GM19023 (cell line): ENCODE results near the gene CAMK2B.

Experiments
- ATAC-seq: cut with Tn5 transposase; IDR thresholded peaks from one replicate; pipeline ENCODE4 v1.9.1; 2021; ENCODE audit warnings: mild to moderate bottlenecking, moderate library complexity; ENCODE audit not compliant: unreplicated experiment

Gene CAMK2B

DNA sequence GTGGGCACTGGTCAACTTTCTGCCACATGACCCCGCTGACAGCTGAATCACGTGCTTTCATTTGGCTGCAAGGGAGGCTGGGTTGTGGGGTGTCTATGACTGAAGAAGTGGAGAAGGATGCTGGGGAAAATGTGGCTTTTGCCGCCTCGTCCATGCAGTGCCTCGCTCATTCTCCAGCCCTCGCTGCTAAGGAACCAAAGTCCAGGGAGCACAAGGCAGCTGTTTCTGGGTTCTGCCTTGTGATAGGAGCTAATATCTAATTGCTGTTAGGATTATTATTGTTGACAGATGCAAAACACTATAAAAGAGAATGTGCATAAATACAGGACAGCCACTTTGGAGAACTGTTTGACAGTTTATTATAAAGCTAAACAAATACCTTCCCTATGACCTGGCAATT, 4.9 kb upstream of the CAMK2B start:
- ATAC-seq: no peak

DNA sequence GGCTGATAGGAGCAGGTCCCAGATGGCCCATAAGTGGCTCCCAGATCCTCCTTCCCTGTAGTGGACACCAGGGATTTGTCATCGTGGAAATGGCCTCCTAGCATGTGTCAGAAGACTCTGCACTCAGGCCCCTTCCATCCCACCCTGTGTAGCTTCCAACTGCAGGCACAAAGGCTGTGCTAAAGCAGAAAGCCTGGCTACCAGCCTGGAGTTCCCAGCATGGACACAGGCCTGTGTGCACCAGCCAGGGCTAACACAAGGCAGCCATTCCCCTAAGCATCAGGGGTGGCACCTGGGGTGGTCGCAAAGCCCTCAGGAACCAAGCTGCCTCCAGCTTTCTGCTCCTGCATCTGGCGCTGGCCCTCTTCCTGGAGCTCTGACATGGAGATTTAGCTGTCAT, 4.5 kb upstream of the CAMK2B start:
- no peak for ATAC-seq

DNA sequence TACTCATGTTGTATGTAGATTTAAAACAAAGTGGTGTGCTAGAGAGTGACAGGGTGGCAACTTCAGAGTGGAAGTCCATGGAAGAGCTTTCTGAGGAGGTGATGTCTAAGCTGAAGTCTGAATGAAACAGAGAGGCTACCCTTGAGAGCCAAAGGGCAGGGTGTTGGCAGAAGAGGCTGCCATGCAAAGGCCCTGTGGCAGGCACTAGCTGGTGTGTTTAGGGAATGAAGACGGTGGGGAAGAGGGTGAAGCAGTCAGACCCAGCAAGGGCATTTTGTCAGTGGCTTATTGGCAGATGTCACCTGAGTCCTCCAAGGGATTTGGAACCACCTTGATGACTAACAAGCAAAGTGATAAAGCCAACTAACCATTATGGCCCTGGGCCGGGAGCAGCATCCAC, 3.7 kb upstream of the CAMK2B start:
- ATAC-seq: no peak

- no peak for ATAC-seq
These were observed 2.6 kb upstream of the CAMK2B start for GRCh38 chr7:44327981-44328380.

- no peak for ATAC-seq
These were observed 1.1 kb upstream of the CAMK2B start for GRCh38 chr7:44326261-44327125.

DNA sequence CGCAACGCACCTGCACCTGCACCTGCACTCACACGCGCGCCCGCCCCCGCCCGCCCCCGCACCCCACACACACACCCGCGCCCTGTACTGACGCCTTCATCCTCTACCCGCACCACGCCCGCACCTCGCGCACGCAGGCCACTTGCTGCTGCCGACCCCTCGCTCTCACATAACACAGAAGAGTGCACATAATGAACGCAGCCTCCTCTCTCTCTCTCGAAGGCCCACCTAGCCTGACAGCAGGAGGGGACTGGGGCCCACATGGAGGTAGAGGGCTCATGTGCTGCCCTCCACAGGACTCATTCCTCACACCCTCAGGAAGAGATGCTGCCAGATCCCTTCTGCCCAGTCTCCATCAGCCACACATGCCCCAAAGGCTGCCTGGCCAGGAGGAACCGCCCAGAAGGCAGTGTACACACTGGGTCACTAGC, 432 bp upstream of the CAMK2B start:
- ATAC-seq: no peak

DNA sequence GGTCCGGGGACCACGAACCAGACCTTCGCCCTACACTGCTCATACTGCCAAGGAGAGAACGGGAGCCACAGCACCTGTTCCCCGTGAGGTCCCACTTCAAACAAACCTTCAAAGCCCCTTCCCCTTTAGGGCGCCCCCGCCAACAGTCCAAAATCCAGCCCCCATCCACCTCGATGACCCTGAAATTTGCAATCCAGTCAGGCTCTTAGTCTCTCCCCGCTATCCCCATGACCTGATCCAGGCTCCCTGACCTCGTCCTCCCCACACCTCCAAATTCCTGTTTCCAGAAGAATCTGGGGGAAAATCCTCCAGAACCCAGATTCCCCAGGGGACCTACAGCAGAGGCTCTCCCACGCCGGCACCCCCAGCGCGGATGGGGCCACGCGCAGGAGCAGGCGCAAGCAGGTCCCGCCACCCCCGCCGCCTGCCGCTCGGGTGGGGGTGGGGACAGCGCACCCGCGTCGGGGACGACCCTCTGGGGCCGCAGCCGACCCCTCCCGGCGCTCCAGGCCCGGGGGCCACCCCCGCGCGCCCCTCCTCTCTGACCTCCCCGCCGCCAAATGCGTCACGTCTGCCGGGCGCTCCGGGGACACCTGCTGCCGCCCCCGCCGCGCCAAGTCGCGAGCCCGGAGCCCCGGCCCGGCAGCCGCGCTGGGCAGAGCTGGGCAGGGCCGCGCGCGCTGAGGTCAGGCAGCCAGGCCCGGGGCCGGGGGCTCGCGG, 753 bp downstream of the CAMK2B start:
- ATAC-seq: no peak

- no peak for ATAC-seq
These were observed 1.3 kb downstream of the CAMK2B start for GRCh38 chr7:44324204-44324480.

- ATAC-seq: no peak
These were observed 1.8 kb downstream of the CAMK2B start for GRCh38 chr7:44323381-44324203.

DNA sequence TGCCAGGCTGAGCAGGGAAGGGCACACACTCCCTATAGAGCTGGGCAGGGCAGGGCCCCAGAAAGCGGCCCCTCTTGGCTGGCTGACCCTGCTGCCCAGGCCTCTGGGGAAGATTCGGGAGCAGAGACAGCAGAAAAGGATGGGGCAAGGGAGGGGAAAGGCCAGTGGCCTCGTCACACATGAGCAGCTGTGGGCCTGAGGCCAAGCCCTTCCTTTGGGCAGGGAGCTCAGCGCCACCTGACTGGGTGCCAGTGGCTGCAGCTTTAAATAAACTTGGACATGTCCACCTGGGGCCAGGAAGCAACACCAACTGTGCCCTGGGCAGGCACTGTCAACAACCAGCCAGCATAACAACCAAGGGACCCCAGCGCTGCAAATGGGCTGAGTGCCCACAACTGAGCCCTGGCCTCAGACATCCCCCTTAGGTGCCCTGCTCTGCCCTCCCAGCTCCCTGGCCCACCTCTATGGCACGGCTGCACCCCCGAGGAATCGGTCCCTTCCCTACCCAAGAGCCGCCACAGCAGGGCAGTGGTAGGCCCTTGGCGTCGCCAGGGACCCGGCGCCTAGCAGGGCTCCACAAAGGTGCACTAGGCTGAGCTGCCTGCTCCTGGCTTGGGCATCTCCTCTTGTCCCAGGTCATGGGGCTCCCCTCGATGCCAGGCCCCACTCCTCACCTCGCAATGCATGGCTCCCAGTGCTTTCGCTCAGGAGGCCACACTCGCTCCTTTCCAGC, 2.6 kb downstream of the CAMK2B start:
- no peak for ATAC-seq

DNA sequence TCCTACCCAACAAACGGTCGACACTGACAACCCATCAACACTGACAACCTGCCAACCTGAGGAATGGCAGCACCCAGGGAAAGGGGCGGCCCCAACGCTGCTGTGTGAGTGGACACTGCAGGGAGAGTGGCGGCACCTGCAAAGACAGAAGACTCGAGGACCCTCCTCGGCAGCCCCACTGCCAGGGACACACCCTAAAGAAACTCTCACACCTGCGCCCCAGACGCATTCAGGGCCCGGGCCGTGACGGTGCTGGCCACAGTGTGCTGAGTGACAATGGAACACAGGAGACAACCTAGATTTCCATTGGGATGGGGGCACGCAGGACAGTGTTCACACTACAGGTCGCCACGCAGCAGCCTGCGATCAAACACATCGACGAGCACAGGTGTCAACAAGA, 3.6 kb downstream of the CAMK2B start:
- no peak for ATAC-seq

GRCh38 chr7:44320794-44321371, 4.5 kb downstream of the CAMK2B start:
- no peak for ATAC-seq

DNA sequence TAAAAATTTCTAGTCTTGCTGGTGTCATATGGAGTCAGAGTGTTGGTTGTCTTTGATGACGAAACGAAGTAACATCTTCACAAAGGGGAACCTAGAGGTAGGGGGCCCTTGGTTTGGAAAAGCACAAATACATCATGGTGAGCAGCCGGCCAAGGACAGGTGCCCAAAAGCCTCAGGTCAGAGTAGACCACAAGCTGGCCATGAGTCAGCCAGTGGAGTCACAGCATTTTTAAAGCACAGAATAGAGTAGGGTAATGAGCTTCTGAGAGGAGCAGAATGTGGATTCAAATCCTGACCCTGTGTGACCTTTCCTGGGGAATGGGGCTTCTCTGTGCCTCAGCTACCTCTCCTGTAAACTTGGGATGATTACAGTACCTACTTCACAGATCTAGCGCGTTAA, 5.3 kb downstream of the CAMK2B start:
- ATAC-seq: no peak

DNA sequence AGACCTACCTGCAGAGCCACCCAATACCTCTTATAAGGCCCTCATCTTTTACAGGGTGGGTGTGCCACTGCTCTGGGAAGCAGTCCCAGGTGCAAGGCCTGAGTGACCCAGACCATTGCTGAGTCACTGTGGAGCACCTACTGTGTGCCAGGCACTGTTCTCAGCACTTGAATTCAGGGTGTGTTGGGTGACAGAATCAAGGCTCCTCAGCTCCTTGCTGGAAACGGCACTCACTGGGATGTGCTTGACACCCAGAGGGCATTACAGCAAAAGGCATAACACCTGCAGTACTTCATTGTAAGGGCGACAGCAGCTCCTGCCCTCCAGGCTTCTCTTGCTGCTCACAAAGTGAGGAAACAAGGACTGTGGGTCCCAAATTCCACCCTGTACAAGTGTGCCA, 7.1 kb downstream of the CAMK2B start:
- ATAC-seq: no peak

- ATAC-seq: no peak
These were observed 10.0 kb downstream of the CAMK2B start for GRCh38 chr7:44315301-44315903.

DNA sequence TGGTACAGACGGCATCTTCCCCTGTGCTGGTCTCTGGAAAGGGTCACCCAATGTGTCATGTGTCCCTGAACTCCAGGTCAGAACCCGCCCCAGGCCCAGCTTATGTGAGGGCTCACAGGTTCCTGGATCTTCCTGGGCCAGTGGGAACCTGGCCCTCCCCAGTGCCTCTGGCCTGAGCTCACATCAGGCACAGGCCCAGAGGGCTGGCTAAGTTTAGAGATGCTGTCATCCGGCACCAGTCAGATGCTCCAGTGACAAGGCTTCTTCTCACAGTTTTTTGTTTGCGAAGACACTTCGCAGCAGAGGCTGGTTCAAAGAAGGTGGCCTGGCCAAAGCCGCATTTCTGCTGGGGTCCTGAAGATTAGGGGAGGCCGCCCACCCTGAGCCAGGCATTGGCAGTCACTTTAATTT, 11.8 kb downstream of the CAMK2B start:
- ATAC-seq: no peak

DNA sequence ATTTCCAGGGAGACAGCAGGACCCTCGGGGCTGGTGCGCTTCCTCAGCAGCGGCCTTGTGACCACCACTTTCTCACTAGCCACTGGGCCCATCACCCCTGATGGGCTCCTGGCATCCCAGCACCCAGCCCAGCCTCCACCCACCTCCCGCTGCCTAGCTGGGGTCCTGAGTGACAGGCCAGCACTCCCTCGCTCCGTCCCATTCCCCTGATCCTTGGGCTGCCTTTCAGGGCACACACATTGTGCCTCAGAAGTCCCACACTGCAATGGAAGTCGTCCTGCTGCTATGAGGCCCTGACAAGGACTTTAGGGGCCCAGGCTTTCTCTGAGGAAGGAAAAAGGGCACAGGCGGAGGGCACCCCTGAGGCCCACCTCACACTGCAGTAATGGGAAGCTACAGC, 12.4 kb downstream of the CAMK2B start:
- ATAC-seq: no peak

DNA sequence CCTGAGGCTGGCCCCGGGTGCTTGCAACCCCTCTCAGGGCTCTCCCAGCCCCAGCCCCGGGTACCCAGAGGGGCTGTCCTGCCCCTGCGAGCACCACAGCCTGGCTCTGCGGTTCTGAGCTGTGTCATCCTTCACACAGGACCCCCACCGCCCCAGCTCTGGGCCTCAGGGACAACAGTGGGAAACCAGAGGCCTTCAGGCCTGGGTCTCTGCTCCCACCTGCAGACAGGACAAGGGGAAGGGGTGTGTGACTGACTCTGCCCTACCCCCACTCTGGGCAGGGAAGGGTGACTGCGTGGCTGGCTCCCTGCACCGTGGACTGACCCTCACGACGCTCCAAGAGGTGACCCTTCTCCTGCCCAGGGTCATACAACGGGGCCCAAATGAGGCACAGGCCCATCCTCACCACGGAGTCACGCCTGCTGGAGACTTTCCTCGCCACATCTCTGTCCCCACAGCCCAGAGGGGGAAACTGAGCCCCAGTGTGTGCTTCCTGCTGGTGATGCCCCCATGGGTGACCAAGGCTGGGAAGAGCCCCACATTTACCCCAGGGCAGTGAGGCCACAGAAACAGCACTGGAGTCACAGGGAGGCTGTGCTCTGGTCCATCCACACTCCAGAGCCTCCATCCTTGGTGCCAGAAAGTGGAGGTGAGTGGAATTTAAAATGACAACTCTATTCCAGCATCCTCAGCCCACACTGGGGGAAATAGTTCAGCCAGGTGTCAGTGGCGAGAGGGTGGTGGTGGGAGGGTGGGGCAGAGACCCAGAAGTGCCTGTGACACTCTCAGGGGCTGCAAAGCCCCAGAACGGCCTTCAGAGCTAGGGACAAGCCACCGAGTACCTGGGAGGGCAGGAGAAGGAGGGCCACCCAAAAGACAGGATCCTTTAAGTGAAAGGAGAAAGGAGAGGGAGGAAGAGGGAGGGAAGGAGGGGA, 13.6 kb downstream of the CAMK2B start:
- ATAC-seq: no peak

- ATAC-seq: no peak
These were observed 15.1 kb downstream of the CAMK2B start for GRCh38 chr7:44310221-44310848.
